Cardiac fibroblast (primary cell): ENCODE data around the gene CEP19.

ENCODE experiments used
- DNase-seq, 2 donors: peaks; one replicate each; pipeline versions ENCODE4 v3.0.0 to v3.0.0-alpha.2; 2010; ENCODE audit warnings: low read depth in 2 of 2
- H3K4me3 ChIP-seq, 2 donors: replicated peaks in 1 of 2; 1 replicate in 1 of 2; 2 replicates in 1 of 2; pipeline ENCODE4 v1.5.1; 2011; ENCODE audit warnings: low read depth in 2 of 2, low read length in 2 of 2, mild to moderate bottlenecking in 2 of 2, moderate library complexity in 1 of 2
- TF ChIP-seq, protein P1 (sequence below): IDR thresholded peaks from one replicate; pipeline ENCODE4 v1.5.1; 2011; ENCODE audit warnings: low read depth, mild to moderate bottlenecking, low read length, inconsistent platforms

The CEP19 gene

GRCh38 chr3:196706327-196706726 is 5.7 kb downstream of the CEP19 start:
- TF ChIP-seq, protein P1, sequence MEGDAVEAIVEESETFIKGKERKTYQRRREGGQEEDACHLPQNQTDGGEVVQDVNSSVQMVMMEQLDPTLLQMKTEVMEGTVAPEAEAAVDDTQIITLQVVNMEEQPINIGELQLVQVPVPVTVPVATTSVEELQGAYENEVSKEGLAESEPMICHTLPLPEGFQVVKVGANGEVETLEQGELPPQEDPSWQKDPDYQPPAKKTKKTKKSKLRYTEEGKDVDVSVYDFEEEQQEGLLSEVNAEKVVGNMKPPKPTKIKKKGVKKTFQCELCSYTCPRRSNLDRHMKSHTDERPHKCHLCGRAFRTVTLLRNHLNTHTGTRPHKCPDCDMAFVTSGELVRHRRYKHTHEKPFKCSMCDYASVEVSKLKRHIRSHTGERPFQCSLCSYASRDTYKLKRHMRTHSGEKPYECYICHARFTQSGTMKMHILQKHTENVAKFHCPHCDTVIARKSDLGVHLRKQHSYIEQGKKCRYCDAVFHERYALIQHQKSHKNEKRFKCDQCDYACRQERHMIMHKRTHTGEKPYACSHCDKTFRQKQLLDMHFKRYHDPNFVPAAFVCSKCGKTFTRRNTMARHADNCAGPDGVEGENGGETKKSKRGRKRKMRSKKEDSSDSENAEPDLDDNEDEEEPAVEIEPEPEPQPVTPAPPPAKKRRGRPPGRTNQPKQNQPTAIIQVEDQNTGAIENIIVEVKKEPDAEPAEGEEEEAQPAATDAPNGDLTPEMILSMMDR = no peak
- DNase-seq = no peak
- no peak overlapping the region for H3K4me3 ChIP-seq

DNA sequence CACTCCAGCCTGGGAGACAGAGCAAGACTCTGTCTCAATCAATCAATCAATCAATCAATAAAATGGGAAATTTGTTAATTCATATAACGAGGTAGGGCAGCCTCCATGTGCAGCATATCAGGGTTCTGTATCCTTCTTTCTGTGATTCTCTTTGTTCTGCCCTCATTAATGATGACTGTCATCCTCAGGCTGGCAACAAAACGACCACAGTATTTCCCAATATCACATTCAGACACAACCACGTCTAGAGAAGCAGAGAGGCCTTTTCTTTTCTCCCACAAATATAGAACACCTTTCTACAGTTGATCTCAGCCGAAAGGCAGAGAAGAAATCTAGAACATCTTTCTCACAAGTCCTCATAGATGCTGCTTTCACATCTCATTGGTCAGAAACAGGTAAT is 11.2 kb downstream of the CEP19 start:
- DNase-seq = no peak
- no peak overlapping the region for H3K4me3 ChIP-seq
- TF ChIP-seq, protein P1 = no peak

- no peak overlapping the region for H3K4me3 ChIP-seq
- TF ChIP-seq, protein P1 = no peak
- no peak for DNase-seq
Observed at GRCh38 chr3:196699749-196700148, 12.3 kb downstream of the CEP19 start.

- TF ChIP-seq, protein P1 = no peak
Observed at GRCh38 chr3:196697270-196697669, 14.8 kb downstream of the CEP19 start.

DNA sequence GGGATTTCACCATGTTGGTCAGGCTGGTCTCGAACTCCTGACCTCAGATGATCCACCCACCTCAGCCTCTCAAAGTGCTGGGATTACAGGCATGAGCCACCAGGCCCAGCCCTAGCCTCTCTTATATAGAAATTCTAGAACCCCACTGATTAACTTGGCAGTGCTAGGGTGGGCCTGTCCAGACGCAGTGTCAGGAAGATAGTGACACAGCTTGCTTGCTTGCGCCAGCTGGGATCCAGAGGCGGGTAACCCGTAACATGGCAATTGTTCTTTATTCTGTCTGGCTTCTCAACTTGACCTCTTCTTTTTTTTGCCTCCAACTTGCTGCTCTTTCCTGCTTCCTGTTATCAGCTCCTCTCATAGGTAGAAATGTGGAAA is 16.2 kb downstream of the CEP19 start:
- TF ChIP-seq, protein P1 = no peak
- no peak for DNase-seq
- no peak overlapping the region for H3K4me3 ChIP-seq

More at GRCh38 chr3:196697270-196697669, 14.8 kb downstream of the CEP19 start:
- no peak overlapping the region for H3K4me3 ChIP-seq
- DNase-seq = peak in 1 of 2 donors; percentile 33

GRCh38 chr3:196694941-196695848 is 16.9 kb downstream of the CEP19 start:
- H3K4me3 ChIP-seq = no peak overlapping the region
- TF ChIP-seq, protein P1 = no peak
- no peak for DNase-seq
